Bronchial epithelial cell (primary cell): Measurements from ENCODE around the gene HSD11B1. TPM values are rescaled to one million over a fixed set of nuclear protein-coding genes. Genes with fewer than 3 reads are reported as not detected.

Experiments
- DNase-seq: peaks from one replicate; pipeline ENCODE4 v3.0.0-alpha.2; 2010; ENCODE audit warnings: low read depth
- FAIRE-seq: peaks from 2 replicates; lab custom pipeline; 2011; peaks lifted over from hg19 to GRCh38; lab: Jason Lieb, UNC
- H3K27me3 ChIP-seq: 2 replicates; pipeline ENCODE4 v1.5.1; 2011; ENCODE audit warnings: low read length; ENCODE audit not compliant: control insufficient read depth, insufficient read depth
- H3K36me3 ChIP-seq: 2 replicates; pipeline ENCODE4 v1.5.1; 2011; ENCODE audit warnings: low read length; ENCODE audit not compliant: control insufficient read depth, insufficient read depth
- H3K4me3 ChIP-seq: 2 replicates; pipeline ENCODE4 v1.5.1; 2011; ENCODE audit warnings: mild to moderate bottlenecking, low read depth, low read length, control low read depth
- total RNA-seq: library from RNA; depleted of rRNA; stranded (reverse); fragments of >200 nt; gene quantifications from 2 replicates; pipeline ENCODE4 v1.2.1, GENCODE V29; 2014
- TF ChIP-seq, protein P1 (sequence below): IDR thresholded peaks from 2 replicates; pipeline ENCODE4 v1.5.1; 2011; ENCODE audit warnings: mild to moderate bottlenecking, moderate library complexity, low read length, control low read depth, inconsistent platforms; ENCODE audit not compliant: insufficient read depth, severe bottlenecking

HSD11B1 gene
- total RNA-seq, 1 donor from 2014 or later = 10.5 TPM

GRCh38 chr1:209752890-209753289 is 48.2 kb downstream of the HSD11B1 start:
- TF ChIP-seq, protein P1, sequence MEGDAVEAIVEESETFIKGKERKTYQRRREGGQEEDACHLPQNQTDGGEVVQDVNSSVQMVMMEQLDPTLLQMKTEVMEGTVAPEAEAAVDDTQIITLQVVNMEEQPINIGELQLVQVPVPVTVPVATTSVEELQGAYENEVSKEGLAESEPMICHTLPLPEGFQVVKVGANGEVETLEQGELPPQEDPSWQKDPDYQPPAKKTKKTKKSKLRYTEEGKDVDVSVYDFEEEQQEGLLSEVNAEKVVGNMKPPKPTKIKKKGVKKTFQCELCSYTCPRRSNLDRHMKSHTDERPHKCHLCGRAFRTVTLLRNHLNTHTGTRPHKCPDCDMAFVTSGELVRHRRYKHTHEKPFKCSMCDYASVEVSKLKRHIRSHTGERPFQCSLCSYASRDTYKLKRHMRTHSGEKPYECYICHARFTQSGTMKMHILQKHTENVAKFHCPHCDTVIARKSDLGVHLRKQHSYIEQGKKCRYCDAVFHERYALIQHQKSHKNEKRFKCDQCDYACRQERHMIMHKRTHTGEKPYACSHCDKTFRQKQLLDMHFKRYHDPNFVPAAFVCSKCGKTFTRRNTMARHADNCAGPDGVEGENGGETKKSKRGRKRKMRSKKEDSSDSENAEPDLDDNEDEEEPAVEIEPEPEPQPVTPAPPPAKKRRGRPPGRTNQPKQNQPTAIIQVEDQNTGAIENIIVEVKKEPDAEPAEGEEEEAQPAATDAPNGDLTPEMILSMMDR = no peak
- DNase-seq (no peak), FAIRE-seq (no peak)
- H3K27me3 ChIP-seq = no peaks in the 10 kb centered on the region
- H3K4me3 ChIP-seq = no peak overlapping the region
- H3K36me3 ChIP-seq = no peaks in the 10 kb centered on the region

GRCh38 chr1:209755256-209755655 is 50.6 kb downstream of the HSD11B1 start:
- no peaks in the 10 kb centered on the region for H3K36me3 ChIP-seq
- no peaks in the 10 kb centered on the region for H3K27me3 ChIP-seq
- TF ChIP-seq, protein P1 = no peak
- no peak for DNase-seq
- FAIRE-seq = no peak
- H3K4me3 ChIP-seq = no peak overlapping the region

- no peak for FAIRE-seq
- H3K4me3 ChIP-seq = no peak within 1 kb of the TSS
- no peak for DNase-seq
- TF ChIP-seq, protein P1 = no peak
- no peaks in the 10 kb centered on the region for H3K27me3 ChIP-seq
- no peaks in the 10 kb centered on the region for H3K36me3 ChIP-seq
Observed at GRCh38 chr1:209755926-209756614, 51.4 kb downstream of the HSD11B1 start, which contains the start of gene TRAF3IP3. Gene TRAF3IP3, plus strand, starts transcription at chr1:209756053. Its CDS starts 3,987 bp downstream, at chr1:209760040.

DNA sequence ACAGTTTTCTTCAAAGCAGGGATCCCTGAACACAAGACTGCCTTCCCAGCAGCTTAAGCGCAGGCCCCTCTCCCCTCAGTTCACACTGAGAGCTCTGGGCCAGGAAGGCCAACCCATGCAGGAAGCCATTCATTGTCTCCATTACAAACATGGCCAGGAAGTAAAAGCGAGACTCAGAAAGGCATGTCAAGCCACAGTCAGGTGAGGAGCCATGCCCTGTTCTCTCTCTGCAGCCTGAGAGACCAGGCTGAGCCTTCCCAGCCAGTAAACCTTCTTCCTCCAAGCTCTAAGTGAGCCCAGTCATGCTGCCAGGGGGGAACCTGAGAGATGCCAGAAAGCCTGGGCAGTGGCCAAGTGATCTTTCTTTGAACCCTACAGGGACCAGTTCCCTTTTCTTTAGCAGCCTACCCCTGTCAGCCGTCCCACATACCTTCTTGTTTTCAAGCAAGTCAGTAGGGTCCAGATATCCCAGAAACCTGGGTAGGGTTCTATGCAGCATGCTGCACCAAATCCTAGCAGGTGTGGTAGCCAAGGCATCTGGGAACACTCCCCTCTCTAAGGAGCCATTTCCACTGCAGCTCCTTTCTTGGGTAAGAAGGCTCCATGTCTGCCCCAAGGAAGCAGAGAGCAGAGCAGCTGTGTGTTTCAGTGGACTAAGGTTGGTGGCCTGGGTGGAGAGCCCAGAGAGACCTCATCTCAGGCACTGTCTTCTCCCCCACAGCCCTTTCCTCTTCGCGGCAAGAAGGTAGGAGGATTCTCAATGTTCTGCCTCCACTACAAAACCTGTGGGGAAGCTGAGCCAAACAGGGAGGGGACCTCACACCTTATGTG is 52.2 kb downstream of the HSD11B1 start:
- no peak overlapping the region for H3K4me3 ChIP-seq
- no peak for FAIRE-seq
- TF ChIP-seq, protein P1 = no peak
- no peaks in the 10 kb centered on the region for H3K27me3 ChIP-seq
- no peak for DNase-seq
- H3K36me3 ChIP-seq = no peaks in the 10 kb centered on the region

- TF ChIP-seq, protein P1 = no peak
- Histone ChIP-seq H3K4me3 (no peak overlapping the region), H3K27me3 (no peaks in the 10 kb centered on the region), H3K36me3 (no peaks in the 10 kb centered on the region)
- DNase-seq (no peak), FAIRE-seq (no peak)
Observed at GRCh38 chr1:209758400-209758799, 53.8 kb downstream of the HSD11B1 start.
